CD4-positive, alpha-beta T cell treated with Interleukin-21 for 1 hour (primary cell): ENCODE data around the gene LTO1.

Experiments used
- DNase-seq: peaks from one replicate; pipeline ENCODE4 v3.0.0-alpha.2; 2020

The LTO1 gene

DNA sequence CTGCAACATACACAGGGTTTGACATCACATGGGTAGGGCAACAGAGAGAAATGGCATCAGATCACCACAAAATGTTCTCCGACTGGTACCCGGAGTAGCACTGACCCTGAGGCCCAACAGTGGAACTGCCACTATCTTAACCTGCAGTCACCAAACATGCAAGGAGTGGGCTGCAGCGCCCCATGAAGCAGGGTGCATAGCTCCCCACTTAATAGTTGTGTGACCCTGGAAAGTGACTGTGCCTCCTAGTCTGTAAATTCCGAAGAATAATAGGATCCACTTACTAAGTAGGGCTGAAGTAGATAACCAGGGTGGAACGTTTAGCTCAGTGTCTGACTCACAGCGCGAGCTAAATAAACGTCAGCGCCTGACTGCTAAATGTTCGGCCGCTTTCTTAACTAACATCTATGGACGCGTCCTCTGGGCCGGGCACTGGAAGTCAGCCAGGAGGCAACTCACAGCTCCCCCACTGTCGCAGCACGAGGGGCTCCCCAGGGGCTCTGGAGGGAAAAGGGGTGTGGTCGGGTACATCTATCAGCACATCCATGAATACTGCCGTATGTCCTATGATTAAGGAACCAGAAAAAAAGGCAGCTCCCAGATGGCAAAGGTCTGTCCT, 777 bp downstream of the LTO1 start:
- peak; percentile 7 for DNase-seq

DNA sequence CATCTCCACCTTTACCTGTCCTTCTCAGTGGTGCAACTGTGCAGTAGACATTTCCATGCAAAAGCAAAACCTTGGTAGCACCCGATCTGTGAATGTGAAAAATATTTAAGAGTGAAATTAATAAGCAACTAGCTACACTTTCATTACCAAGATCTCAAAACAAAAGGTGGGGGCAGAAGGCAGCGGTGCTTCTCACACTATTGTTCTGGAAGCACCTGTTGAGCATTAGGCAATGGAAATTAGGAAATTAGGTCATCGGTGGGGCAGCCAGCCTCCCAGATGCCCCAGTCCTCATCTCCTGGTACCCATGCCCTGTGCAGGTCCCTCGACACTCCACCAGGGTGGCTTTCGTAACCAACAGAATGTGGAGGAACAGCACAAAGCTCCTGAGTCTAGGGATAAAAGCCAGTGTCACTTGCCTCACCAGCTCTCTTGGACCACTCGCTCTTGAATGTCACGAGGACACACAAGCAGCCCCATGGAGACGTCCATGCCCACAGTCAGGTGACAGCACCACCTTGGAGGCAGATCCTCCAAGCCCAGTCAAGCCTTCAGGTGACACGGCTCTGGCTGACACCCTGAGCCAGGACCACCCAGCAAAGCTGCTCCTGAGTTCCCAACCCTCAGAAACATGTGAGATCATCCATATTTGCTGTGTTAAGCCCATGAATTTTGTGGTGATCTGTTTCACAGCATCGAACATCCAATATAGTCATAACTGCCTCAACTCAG, 3.3 kb downstream of the LTO1 start:
- no peak for DNase-seq

GRCh38 chr11:69670158-69670845, 4.9 kb downstream of the LTO1 start:
- DNase-seq = peak; percentile 57

DNA sequence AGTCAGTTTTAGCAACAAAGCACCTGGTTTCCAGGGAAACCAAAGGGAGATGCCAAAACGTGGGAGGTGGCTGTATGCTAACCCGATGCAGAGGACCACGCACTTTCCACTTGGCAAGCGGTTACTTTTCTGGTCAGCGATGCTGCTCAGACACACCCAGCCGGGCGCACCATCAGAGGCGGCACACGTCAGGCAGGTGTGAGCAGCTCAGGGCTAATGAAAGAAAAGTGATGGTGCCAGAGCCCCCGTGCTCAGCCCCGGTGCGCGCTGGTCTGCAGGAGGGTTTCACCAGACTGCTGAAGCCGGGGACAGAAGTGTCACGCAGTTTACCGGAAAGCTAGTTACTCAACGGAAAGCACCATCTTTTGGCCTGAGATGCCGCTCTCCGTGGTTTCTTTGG, 5.7 kb downstream of the LTO1 start:
- DNase-seq = no peak

GRCh38 chr11:69667619-69668604, 7.2 kb downstream of the LTO1 start:
- DNase-seq = no peak

DNA sequence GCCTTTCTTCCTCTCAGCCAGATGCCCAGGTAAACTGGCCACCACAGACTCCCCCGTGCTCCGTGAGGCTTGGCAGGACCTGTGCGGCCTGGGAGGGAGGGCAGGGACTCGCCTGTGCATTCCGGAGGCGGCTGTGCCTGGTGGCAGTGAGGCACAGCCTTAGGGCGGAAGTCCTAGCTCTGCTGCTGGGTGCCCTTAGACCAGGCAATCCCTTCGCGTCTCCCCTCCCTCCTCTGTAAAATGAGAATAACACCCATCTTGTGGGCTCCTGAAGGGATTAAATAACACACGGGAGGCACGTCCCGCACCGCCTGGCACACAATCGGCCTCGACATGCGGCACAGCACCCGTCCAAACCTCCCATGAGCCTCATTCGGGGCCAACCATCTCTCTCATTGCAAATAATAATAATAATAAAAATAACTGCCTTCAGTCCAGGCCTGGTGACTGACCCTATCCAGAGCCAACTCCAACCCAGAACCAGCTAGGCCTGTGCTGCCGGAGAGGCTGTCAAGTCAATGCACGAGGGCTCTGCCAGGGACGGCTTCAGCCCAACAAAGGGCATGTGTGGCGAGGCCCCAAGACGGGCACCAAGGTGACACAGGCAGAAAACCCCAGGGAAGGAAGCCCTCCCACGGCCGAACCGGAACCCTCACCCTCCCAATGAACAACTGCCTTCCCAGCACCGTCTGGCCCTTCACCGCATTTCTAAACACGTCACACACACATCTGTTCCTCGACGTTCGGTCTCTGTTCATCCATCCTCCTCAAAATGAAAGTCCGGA, 8.2 kb downstream of the LTO1 start:
- no peak for DNase-seq

DNA sequence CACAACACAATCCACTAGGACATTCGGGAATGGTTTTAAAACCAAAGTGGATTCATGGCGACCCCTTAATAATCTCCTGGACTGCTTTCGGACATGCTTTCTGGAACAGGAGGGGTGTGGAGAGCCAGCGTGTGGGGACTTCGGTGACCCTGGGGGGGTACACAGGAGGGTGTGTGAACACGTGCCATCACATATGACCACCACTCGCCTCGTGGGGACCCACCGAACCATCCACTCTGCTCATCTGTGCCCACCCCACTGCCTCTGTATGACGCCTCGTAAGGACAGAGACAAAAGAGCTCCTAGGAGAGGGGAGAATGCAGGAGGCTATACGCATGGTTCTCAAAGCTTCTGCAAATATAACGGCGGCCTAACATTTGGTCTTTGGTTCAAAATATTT, 8.9 kb downstream of the LTO1 start:
- DNase-seq = no peak

DNA sequence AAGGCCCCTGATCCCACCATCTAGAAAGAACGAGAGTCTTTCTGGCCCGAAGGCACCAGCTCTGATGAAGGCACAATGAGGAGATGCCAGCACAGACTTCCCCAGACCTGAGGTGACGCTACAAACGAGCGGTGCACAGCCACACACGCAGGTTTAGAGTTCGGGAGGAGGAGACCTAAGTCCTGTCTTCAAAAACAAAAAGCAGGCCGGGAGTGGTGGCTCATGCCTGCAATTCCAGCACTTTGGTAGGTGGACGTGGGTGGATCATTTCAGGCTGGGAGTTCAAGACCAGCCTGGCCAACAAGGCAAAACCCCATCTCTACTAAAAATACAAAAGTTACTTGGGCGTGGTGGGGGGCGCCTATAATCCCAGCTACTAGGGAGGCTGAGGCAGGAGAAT, 9.5 kb downstream of the LTO1 start:
- no peak for DNase-seq

- no peak for DNase-seq
Measured at GRCh38 chr11:69664901-69665300, 10.3 kb downstream of the LTO1 start.

DNA sequence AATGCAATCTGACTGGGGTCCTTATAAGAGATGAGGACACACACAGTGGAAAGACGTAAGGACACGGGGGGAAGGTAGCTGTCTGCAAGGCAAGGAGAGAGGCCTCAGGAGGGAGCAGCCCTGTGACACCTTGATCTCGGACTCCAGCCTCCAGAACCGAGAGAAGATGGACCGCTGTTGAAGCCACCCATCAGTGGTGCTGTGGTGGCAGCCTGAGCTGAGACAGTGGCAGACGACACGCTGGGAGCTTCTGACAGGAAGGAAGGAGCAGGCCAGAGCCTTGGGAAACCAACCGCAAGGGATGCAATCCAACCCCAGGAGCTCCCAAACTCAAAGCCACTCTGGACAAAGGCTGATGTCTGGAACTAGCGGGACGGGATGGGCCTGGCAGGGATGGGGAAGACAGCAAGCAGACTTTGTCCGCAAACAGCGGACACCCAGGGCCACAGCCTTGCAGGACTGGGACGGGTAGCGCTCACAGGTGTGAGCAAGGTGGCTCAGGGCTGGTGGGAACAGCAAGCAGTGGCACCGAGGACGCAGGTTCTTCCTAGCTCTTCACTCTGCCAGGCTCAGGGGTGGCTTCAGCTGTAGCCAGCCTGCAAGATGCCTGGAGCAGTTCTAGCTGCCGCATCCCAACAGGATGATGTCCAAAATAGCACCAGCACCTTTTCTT, 10.9 kb downstream of the LTO1 start:
- no peak for DNase-seq

GRCh38 chr11:69663326-69663725, 11.8 kb downstream of the LTO1 start:
- no peak for DNase-seq

- DNase-seq = no peak
Measured at GRCh38 chr11:69662806-69663205, 12.3 kb downstream of the LTO1 start.

GRCh38 chr11:69662021-69662698, 13.0 kb downstream of the LTO1 start:
- no peak for DNase-seq

GRCh38 chr11:69661413-69661715, 13.8 kb downstream of the LTO1 start:
- DNase-seq = no peak

GRCh38 chr11:69660001-69660500, 15.1 kb downstream of the LTO1 start:
- DNase-seq = no peak

DNA sequence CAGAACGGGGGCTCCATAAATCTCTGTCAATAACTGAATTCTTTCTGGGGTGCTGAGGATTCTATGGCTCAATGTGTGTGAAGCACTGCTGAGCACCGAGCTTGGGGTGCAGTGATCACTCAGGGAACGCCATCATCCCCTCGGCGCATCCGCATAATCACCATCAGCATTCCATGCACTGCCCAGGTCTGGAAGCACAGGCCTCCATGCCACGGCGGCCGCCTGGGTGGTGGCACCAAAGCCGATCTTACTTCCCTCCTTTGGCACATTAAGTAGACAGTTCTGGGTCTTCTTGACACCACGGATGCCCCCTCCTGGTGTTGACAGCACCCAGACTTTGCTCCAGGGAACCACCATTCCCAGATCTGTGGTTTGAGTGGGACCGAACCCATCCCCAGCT, 15.6 kb downstream of the LTO1 start:
- DNase-seq = no peak

GRCh38 chr11:69658626-69659450, 16.3 kb downstream of the LTO1 start:
- no peak for DNase-seq

DNA sequence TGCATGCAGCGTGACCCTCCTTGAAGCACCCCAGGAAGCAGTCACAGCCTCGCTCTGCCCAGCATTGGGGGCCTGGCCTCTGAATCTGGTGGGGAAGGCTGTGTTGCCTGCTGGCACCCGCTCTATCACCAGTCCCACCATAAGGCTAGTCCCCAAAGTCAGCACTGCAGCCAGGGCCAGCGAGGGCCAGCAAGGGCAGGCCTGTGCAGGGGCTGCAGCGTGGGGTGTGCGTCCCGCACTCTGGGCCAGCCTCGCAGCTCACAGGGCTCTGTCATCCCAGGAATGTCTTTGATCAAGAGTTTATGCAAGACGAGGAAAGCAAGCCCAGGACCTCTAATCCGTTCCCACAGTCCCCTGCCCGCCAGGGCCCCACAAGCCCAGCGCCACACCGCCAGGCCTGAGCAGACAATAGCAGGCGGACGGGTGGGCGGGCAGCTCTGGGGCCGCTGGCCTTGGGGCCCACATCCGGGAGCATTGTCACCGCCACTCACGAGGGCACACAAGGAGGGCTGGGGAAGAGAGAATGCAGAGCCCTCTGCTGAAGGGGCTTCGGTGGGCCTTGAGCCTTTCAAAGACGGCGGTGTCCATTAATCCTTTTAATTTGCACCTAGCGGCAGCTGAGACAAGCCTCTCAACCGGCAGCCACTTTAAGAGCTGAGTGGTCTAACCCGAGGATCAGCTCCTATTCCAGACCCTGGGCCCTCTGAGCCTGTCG, 17.1 kb downstream of the LTO1 start:
- no peak for DNase-seq

DNA sequence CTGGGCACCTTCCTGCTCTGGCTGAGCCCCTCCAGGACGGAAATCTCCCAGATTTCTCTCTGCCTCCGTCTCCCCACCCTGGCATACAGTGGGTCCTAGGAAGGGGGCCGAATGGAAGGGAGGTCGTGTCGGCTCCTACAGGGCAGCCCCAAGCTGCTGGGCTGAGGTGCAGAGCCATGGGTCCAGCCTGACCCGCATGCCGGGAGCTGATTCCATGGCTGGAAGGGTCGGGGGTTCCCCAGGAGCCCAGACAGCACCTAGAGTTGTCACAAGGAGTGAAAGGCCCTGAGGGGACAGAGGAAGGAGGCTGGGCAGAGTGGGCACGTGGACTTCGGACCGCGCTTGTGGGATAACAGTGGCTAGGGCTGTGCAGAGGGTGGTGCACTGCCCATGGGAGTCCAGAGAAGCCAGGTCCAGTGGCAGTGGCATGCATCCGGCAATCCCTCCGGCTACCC, 17.7 kb downstream of the LTO1 start:
- DNase-seq = no peak
